ENCODE results near the gene HOXD1. TPM values are rescaled to one million over a fixed set of nuclear protein-coding genes. Genes with fewer than 3 reads are reported as not detected.

Gene HOXD1
- total RNA-seq, 3 donors from 2014 or later: 2.2 to 5.9 (median 4.6) TPM

GRCh38 chr2:176151442-176152287, 36.8 kb upstream of the HOXD1 start, which contains the start of gene HOXD4:
TSS of gene HOXD4 (plus strand) at chr2:176151550. CDS start at chr2:176151634, 84 bp downstream.
- intact Hi-C loops (cut with DNase I, micrococcal nuclease): no loop called here
- H3K36me3 ChIP-seq (ENCODE audit: low read depth): no peaks in the 10 kb centered on the region
- H3K4me3 ChIP-seq: no peak within 1 kb of the TSS
- DNase-seq (no peak), ATAC-seq (no peak)
- peaks cover 2% of the 10 kb centered on the region for H3K4me1 ChIP-seq (ENCODE audit: low read depth)
- TF ChIP-seq CTCF (IDR thresholded peaks at IDR 0.05): no peak
- no peaks in the 10 kb centered on the region for H3K9me3 ChIP-seq

GRCh38 chr2:176152350-176153181, 35.9 kb upstream of the HOXD1 start:
- no peak for DNase-seq
- peaks cover 5% of the 10 kb centered on the region for H3K4me1 ChIP-seq (ENCODE audit: low read depth)
- intact Hi-C loops (cut with DNase I, micrococcal nuclease): no loop called here
- no peaks in the 10 kb centered on the region for H3K9me3 ChIP-seq
- H3K36me3 ChIP-seq (ENCODE audit: low read depth): no peaks in the 10 kb centered on the region
- no peak for ATAC-seq
- no peak overlapping the region for H3K4me3 ChIP-seq
- no peak for TF ChIP-seq CTCF (IDR thresholded peaks at IDR 0.05)

GRCh38 chr2:176154576-176155252, 33.8 kb upstream of the HOXD1 start:
- TF ChIP-seq CTCF (IDR thresholded peaks at IDR 0.05): no peak
- DNase-seq: no peak

GRCh38 chr2:176155356-176156044, 33.0 kb upstream of the HOXD1 start:
- no peak for TF ChIP-seq CTCF (IDR thresholded peaks at IDR 0.05)
- intact Hi-C loops (cut with DNase I, micrococcal nuclease): no loop called here
- no peak for ATAC-seq

More at GRCh38 chr2:176154576-176155252, 33.8 kb upstream of the HOXD1 start:
- no peak for ATAC-seq
- intact Hi-C loops (cut with DNase I, micrococcal nuclease): no loop called here
- H3K4me1 ChIP-seq (ENCODE audit: low read depth): peaks cover 15% of the 10 kb centered on the region
- H3K4me3 ChIP-seq: no peak overlapping the region
- H3K9me3 ChIP-seq: no peaks in the 10 kb centered on the region
- no peaks in the 10 kb centered on the region for H3K36me3 ChIP-seq (ENCODE audit: low read depth)

GRCh38 chr2:176156301-176156806, 32.1 kb upstream of the HOXD1 start:
- Histone ChIP-seq H3K4me3 (no peak overlapping the region), H3K4me1 (ENCODE audit: low read depth) (peaks cover 15% of the 10 kb centered on the region), H3K36me3 (ENCODE audit: low read depth) (no peaks in the 10 kb centered on the region), H3K9me3 (no peaks in the 10 kb centered on the region)
- intact Hi-C loops (cut with DNase I, micrococcal nuclease): no loop called here
- ATAC-seq: no peak
- no peak for DNase-seq
- no peak for TF ChIP-seq CTCF (IDR thresholded peaks at IDR 0.05)

More at GRCh38 chr2:176155356-176156044, 33.0 kb upstream of the HOXD1 start:
- no peak for DNase-seq
- peaks cover 15% of the 10 kb centered on the region for H3K4me1 ChIP-seq (ENCODE audit: low read depth)
- no peaks in the 10 kb centered on the region for H3K36me3 ChIP-seq (ENCODE audit: low read depth)
- H3K4me3 ChIP-seq: no peak overlapping the region
- no peaks in the 10 kb centered on the region for H3K9me3 ChIP-seq
